HCT116 (cell line): ENCODE results near the gene KLF6. TPM values are rescaled to one million over a fixed set of nuclear protein-coding genes. Genes with fewer than 3 reads are reported as not detected.

Experiments
- ATAC-seq: fragments of 200-7000 bp; cut with Tn5 transposase; 2 replicates; pipeline ENCODE4 v1.9.1; 2020; ENCODE audit warnings: mild to moderate bottlenecking, moderate library complexity
- BruUV-seq: library from RNA; stranded (reverse); fragments of 400-500 nt; replicated peaks from 2 replicates; lab custom pipeline; 2021; lab: Mats Ljungman, UMichigan
- CTCF ChIA-PET: fragments of 300-600 bp; sonication (Branson Sonifier 250); formaldehyde crosslinking; loops from one replicate; lab custom pipeline; 2021; ENCODE audit warnings: antibody characterized with exemption; lab: Charles Lee
- POLR2A ChIA-PET: fragments of 300-600, 350-600 bp; sonication (Branson Sonifier 250); formaldehyde crosslinking; loops from one replicate; lab custom pipeline; 2021; ENCODE audit warnings: antibody characterized with exemption; lab: Charles Lee
- RAD21 ChIA-PET, 2 experiments: fragments of 300-600 bp; sonication (Branson Sonifier 250); formaldehyde crosslinking; loops; one replicate each; lab custom pipeline; 2023; ENCODE audit warnings: low total read pairs in 2 of 2; ENCODE audit not compliant: uncharacterized antibody in 2 of 2, unreplicated experiment in 2 of 2, low non-redundant PET in 1 of 2; lab: Charles Lee
- DNase-seq: peaks from one replicate; pipeline ENCODE4 v3.0.0-alpha.2; 2010; ENCODE audit warnings: low read depth, low spot score
- H2AFZ ChIP-seq: fragments of 200-600 bp; shearing (Covaris generic), sonication (generic); 2 replicates; pipeline ENCODE4 v1.6.1; 2017; ENCODE audit warnings: low read depth, mixed run types, mixed read lengths, antibody characterized with exemption, low read length; ENCODE audit not compliant: poor library complexity, severe bottlenecking
- H3K27ac ChIP-seq: 2 replicates; pipeline ENCODE4 v1.5.1; 2012; ENCODE audit warnings: low read depth, low read length
- H3K27me3 ChIP-seq: fragments of 200-600 bp; sonication (generic); 2 replicates; pipeline ENCODE4 v1.6.1; 2016; ENCODE audit warnings: mixed run types, low read length, mixed read lengths; ENCODE audit not compliant: insufficient read depth
- H3K36me3 ChIP-seq, 2 experiments: fragments of 200-500 bp in 1 of 2; fragments of 200-600 bp in 1 of 2; sonication (Bioruptor generic) in 1 of 2; sonication (generic) in 1 of 2; 2 replicates each; pipeline versions ENCODE4 v1.5.1 to v1.6.1; 2014 to 2016; ENCODE audit warnings: low read length in 2 of 2, inconsistent platforms in 1 of 2, mixed read lengths in 1 of 2, mixed run types in 1 of 2; ENCODE audit not compliant: insufficient read depth in 2 of 2, control insufficient read depth in 1 of 2
- H3K4me1 ChIP-seq, 2 experiments: fragments of 200-600 bp in 1 of 2; sonication (generic) in 1 of 2; 2 replicates each; pipeline versions ENCODE4 v1.5.1 to v1.6.1; 2012 to 2017; ENCODE audit warnings: low read length in 2 of 2, inconsistent platforms in 1 of 2, mild to moderate bottlenecking in 1 of 2, mixed read lengths in 1 of 2, mixed run types in 1 of 2, moderate library complexity in 1 of 2; ENCODE audit not compliant: insufficient read depth in 2 of 2, control insufficient read depth in 1 of 2
- H3K4me2 ChIP-seq: fragments of 200-600 bp; sonication (generic); 2 replicates; pipeline ENCODE4 v1.6.1; 2017; ENCODE audit warnings: mixed run types, low read length, mixed read lengths
- H3K4me3 ChIP-seq, 2 experiments: fragments of 200-600 bp in 1 of 2; sonication (generic) in 1 of 2; replicated peaks in 1 of 2; 2 replicates each; pipeline ENCODE4 v1.5.1; 2011 to 2016; ENCODE audit warnings: low read length in 2 of 2, control low read depth in 1 of 2, low read depth in 1 of 2, mild to moderate bottlenecking in 1 of 2, mixed read lengths in 1 of 2, mixed run types in 1 of 2
- H3K79me2 ChIP-seq: fragments of 200-600 bp; sonication (generic); 2 replicates; pipeline ENCODE4 v1.6.1; 2017; ENCODE audit warnings: mild to moderate bottlenecking, mixed run types, low read length, moderate library complexity, mixed read lengths; ENCODE audit not compliant: insufficient read depth
- H3K9ac ChIP-seq: fragments of 200-600 bp; sonication (generic); 2 replicates; pipeline ENCODE4 v1.6.1; 2016; ENCODE audit warnings: low read length, mixed read lengths
- H3K9me2 ChIP-seq: fragments of 200-600 bp; sonication (generic), shearing (Covaris generic); 2 replicates; pipeline ENCODE4 v1.6.1; 2017; ENCODE audit warnings: mixed run types, mild to moderate bottlenecking, moderate library complexity; ENCODE audit not compliant: insufficient read depth
- H3K9me3 ChIP-seq, 2 experiments: fragments of 200-500 bp in 1 of 2; fragments of 200-600 bp in 1 of 2; sonication (Bioruptor generic) in 1 of 2; sonication (generic) in 1 of 2; 2 replicates each; pipeline ENCODE4 v1.6.1; 2014 to 2017; ENCODE audit warnings: low read length in 2 of 2, mixed read lengths in 2 of 2, inconsistent platforms in 1 of 2, low read depth in 1 of 2, mild to moderate bottlenecking in 1 of 2, mixed run types in 1 of 2, moderate library complexity in 1 of 2; ENCODE audit not compliant: control insufficient read depth in 1 of 2, insufficient read depth in 1 of 2
- H4K20me1 ChIP-seq: fragments of 200-600 bp; sonication (generic), shearing (Covaris generic); 2 replicates; pipeline ENCODE4 v1.6.1; 2017; ENCODE audit warnings: mixed run types, mild to moderate bottlenecking, moderate library complexity; ENCODE audit not compliant: insufficient read depth
- ATF3 ChIP-seq: IDR thresholded peaks from 2 replicates; pipeline ENCODE4 v1.6.1; 2012
- CBX3 ChIP-seq: IDR thresholded peaks from 2 replicates; pipeline ENCODE4 v1.6.1; 2012; ENCODE audit warnings: low read depth
- TCF7L2 ChIP-seq: IDR thresholded peaks from 2 replicates; pipeline ENCODE4 v1.7.0; 2011; ENCODE audit warnings: borderline replicate concordance, inconsistent platforms; ENCODE audit not compliant: insufficient read depth, insufficient read length; ENCODE audit errors: extremely low read depth
- ZFX ChIP-seq: fragments of 450-650 bp; IDR thresholded peaks from 2 replicates; pipeline ENCODE4 v1.6.1; 2017
- intact Hi-C: fragments of 100-400 bp; cut with micrococcal nuclease; formaldehyde crosslinking; loops from 2 replicates; pipeline ENCODE4 v1.10.0; 2022
- total RNA-seq: library from RNA; stranded (reverse); gene quantifications from one replicate; pipeline ENCODE4 v1.2.1, GENCODE V29; 2021; ENCODE audit not compliant: unreplicated experiment
- TF ChIP-seq, protein P1 (sequence below): IDR thresholded peaks from 2 replicates; pipeline ENCODE4 v1.6.1; 2012; ENCODE audit warnings: low read depth

The KLF6 gene
- total RNA-seq, 1 experiment from 2014 or later, result 82.2 TPM

GRCh38 chr10:3764626-3765112 lies 20.3 kb downstream of the KLF6 start:
- no peak overlapping the region for H3K9ac ChIP-seq

More at GRCh38 chr10:3764626-3765112, 20.3 kb downstream of the KLF6 start:
- H3K4me1 ChIP-seq, result peaks cover 31 to 64% of the 10 kb centered on the region in 2 experiments
- no peaks in the 10 kb centered on the region for H3K36me3 ChIP-seq
- H3K27ac ChIP-seq, result no peak overlapping the region
- no peaks in the 10 kb centered on the region for H3K9me3 ChIP-seq
- no peaks in the 10 kb centered on the region for H3K27me3 ChIP-seq
- no peak overlapping the region for H3K4me3 ChIP-seq
- DNase-seq (no peak), ATAC-seq (no peak)
- RAD21 ChIA-PET, result no interaction called here
- TF ChIP-seq TCF7L2 (no peak), ATF3 (no peak), CBX3 (no peak), ZFX (no peak)
- TF ChIP-seq, protein P1, sequence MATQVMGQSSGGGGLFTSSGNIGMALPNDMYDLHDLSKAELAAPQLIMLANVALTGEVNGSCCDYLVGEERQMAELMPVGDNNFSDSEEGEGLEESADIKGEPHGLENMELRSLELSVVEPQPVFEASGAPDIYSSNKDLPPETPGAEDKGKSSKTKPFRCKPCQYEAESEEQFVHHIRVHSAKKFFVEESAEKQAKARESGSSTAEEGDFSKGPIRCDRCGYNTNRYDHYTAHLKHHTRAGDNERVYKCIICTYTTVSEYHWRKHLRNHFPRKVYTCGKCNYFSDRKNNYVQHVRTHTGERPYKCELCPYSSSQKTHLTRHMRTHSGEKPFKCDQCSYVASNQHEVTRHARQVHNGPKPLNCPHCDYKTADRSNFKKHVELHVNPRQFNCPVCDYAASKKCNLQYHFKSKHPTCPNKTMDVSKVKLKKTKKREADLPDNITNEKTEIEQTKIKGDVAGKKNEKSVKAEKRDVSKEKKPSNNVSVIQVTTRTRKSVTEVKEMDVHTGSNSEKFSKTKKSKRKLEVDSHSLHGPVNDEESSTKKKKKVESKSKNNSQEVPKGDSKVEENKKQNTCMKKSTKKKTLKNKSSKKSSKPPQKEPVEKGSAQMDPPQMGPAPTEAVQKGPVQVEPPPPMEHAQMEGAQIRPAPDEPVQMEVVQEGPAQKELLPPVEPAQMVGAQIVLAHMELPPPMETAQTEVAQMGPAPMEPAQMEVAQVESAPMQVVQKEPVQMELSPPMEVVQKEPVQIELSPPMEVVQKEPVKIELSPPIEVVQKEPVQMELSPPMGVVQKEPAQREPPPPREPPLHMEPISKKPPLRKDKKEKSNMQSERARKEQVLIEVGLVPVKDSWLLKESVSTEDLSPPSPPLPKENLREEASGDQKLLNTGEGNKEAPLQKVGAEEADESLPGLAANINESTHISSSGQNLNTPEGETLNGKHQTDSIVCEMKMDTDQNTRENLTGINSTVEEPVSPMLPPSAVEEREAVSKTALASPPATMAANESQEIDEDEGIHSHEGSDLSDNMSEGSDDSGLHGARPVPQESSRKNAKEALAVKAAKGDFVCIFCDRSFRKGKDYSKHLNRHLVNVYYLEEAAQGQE, result no peak
- H3K79me2 ChIP-seq, result no peaks in the 10 kb centered on the region
- H4K20me1 ChIP-seq, result no peaks in the 10 kb centered on the region
- BruUV-seq, result no TSS peak
- intact Hi-C loops, result loop anchor here (5.0 to 10.0 kb wide), 3 partner anchors 88 to 670 kb away; no protein-coding TSS in a partner anchor
- POLR2A ChIA-PET, result interaction anchor here (2.2 to 3.9 kb wide), 2 partner anchors 10 to 21 kb away, joined by 13 to 27 read pairs; partner anchors contain the start of gene KLF6
- H3K4me2 ChIP-seq, result no peak overlapping the region
- CTCF ChIA-PET, result no interaction called here
- no peaks in the 10 kb centered on the region for H3K9me2 ChIP-seq
- H2AFZ ChIP-seq, result no peak overlapping the region
